ENCODE data around the gene SRD5A1. TPM values are rescaled to one million over a fixed set of nuclear protein-coding genes. Genes with fewer than 3 reads are reported as not detected.

SRD5A1 gene
- total RNA-seq, 2 donors from 2014 or later, result 15.9 to 17.4 TPM

DNA sequence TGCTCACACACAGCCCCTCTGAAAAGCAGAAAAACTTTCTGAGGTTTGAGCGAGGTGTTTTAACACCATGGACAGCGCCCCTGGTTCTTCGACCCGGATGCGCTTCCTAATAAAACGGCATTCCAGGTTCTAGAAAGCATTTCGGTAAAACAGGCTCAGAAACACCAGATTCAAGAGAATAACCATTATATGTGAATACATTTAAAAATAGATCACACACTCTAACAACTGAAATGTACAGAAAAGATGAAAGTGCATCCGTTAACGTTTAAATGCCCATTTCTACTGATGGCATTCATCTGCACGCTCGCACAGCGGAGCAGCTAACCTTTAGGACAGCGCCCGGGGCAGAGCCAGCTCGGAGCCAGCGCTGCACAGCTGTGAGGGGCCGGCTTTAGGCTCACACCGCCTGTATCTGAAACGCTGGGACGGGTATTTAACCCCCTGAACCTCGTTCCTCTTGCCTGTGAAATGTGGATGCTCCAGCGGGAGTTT lies 53.7 kb downstream of the SRD5A1 start:
- intact Hi-C loops (cut with DNase I), result no loop called here
- no peak for DNase-seq
- Histone ChIP-seq H3K9me3 (no peaks in the 10 kb centered on the region), H3K4me3 (no peak overlapping the region), H3K4me1 (no peaks in the 10 kb centered on the region), H3K27ac (no peak overlapping the region), H3K9ac (ENCODE audit: low read depth in 2 of 2, low read length in 2 of 2) (no peak overlapping the region), H3K36me3 (no peaks in the 10 kb centered on the region), H3K27me3 (no peaks in the 10 kb centered on the region)
- TF ChIP-seq, protein P1, sequence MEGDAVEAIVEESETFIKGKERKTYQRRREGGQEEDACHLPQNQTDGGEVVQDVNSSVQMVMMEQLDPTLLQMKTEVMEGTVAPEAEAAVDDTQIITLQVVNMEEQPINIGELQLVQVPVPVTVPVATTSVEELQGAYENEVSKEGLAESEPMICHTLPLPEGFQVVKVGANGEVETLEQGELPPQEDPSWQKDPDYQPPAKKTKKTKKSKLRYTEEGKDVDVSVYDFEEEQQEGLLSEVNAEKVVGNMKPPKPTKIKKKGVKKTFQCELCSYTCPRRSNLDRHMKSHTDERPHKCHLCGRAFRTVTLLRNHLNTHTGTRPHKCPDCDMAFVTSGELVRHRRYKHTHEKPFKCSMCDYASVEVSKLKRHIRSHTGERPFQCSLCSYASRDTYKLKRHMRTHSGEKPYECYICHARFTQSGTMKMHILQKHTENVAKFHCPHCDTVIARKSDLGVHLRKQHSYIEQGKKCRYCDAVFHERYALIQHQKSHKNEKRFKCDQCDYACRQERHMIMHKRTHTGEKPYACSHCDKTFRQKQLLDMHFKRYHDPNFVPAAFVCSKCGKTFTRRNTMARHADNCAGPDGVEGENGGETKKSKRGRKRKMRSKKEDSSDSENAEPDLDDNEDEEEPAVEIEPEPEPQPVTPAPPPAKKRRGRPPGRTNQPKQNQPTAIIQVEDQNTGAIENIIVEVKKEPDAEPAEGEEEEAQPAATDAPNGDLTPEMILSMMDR (IDR thresholded peaks at IDR 0.05), result no peak

DNA sequence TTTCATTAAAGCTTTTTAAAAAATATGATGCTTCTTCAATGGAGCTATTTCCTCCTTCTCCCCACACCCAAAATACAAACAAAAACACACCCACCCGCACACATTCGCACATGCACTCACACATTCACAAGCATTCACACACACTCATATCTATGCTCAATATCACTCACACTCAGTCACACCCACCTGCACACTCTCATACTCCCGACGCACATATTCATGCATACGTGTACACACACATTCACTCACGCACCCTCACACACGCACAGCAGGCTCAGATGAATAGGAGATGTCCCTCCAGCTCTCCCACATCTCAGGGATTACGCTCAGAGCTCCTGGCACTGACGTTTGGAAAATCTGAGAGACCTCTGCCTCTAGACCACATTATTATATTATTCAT lies 54.3 kb downstream of the SRD5A1 start:
- Histone ChIP-seq H3K9ac (ENCODE audit: low read depth in 2 of 2, low read length in 2 of 2) (no peak overlapping the region), H3K36me3 (no peaks in the 10 kb centered on the region), H3K4me1 (no peaks in the 10 kb centered on the region), H3K27ac (no peak overlapping the region), H3K4me3 (no peak overlapping the region), H3K9me3 (no peaks in the 10 kb centered on the region), H3K27me3 (no peaks in the 10 kb centered on the region)
- DNase-seq, result no peak
- intact Hi-C loops (cut with DNase I), result no loop called here
- TF ChIP-seq, protein P1 (IDR thresholded peaks at IDR 0.05), result no peak

DNA sequence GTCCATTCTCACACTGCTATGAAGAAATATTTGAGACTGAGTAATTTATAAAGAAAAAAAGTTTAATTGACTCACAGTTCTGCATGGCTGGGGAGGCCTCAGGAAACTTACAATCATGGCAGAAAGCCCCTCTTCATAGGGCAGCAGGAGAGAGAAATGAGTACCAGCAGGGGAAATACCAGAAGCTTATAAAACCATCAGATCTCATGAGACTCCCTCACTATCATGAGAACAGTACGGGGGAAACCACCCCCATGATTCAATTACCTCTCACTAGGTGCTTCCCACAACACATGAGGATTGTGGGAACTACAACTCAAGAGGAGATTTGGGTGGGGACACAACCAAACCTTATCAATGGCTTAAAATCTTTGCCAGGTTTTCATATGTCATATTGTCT lies 59.7 kb downstream of the SRD5A1 start:
- Histone ChIP-seq H3K4me3 (no peak overlapping the region), H3K27me3 (no peaks in the 10 kb centered on the region), H3K9me3 (no peaks in the 10 kb centered on the region), H3K4me1 (no peaks in the 10 kb centered on the region), H3K9ac (ENCODE audit: low read depth in 2 of 2, low read length in 2 of 2) (no peak overlapping the region), H3K36me3 (no peaks in the 10 kb centered on the region), H3K27ac (no peak overlapping the region)
- TF ChIP-seq, protein P1 (IDR thresholded peaks at IDR 0.05), result no peak
- no peak for DNase-seq
- intact Hi-C loops (cut with DNase I), result no loop called here

DNA sequence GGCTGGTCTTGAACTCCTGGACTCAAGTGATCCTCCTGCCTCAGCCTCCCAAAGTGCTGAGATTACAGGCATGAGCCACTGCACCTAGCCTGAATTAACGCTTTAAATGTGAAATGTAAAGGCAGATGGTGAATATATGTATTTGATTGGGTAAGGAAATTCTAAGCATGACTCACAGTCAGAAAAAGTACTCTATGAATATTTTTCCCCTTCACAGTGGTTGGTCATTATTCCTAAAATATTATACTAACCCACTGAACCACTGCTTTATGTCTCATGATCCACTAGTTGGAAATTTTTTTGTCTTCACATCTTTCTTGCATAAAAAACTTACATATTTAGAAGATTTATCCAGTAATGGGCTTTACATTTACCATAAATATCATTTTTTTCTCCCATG lies 65.5 kb downstream of the SRD5A1 start:
- intact Hi-C loops (cut with DNase I), result no loop called here
- no peak overlapping the region for H3K27ac ChIP-seq
- no peak for DNase-seq
- no peaks in the 10 kb centered on the region for H3K9me3 ChIP-seq
- no peaks in the 10 kb centered on the region for H3K4me1 ChIP-seq
- no peaks in the 10 kb centered on the region for H3K27me3 ChIP-seq
- TF ChIP-seq, protein P1 (IDR thresholded peaks at IDR 0.05), result no peak
- no peaks in the 10 kb centered on the region for H3K36me3 ChIP-seq
- H3K4me3 ChIP-seq, result no peak overlapping the region
- no peak overlapping the region for H3K9ac ChIP-seq (ENCODE audit: low read depth in 2 of 2, low read length in 2 of 2)

DNA sequence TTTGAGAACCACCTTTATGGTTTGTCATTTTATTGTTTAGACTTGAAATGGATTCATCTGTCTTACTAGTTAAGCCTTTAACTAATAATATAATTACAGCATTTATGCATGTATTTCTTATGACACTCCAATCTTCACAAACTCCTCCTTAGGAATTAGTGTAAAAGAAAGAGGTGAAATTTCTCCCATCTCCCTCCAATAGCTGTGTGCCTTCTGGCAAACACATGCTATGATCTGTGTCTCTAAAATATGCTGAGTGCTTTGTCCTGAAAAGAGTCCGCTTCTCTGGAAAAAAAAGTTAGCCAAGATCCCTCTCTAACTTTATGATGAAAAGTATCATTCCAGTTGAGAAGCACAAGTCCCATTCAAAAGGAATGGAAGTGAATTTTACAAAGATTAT lies 66.1 kb downstream of the SRD5A1 start:
- no peak overlapping the region for H3K9ac ChIP-seq (ENCODE audit: low read depth in 2 of 2, low read length in 2 of 2)
- intact Hi-C loops (cut with DNase I), result no loop called here
- no peaks in the 10 kb centered on the region for H3K27me3 ChIP-seq
- H3K4me1 ChIP-seq, result no peaks in the 10 kb centered on the region
- H3K9me3 ChIP-seq, result no peaks in the 10 kb centered on the region
- no peak overlapping the region for H3K27ac ChIP-seq
- H3K36me3 ChIP-seq, result no peaks in the 10 kb centered on the region
- no peak overlapping the region for H3K4me3 ChIP-seq
- DNase-seq, result no peak
- TF ChIP-seq, protein P1 (IDR thresholded peaks at IDR 0.05), result no peak

Data from colonic mucosa (tissue), 4 donors.